ENCODE measurements around the gene NMD3. TPM values are rescaled to one million over a fixed set of nuclear protein-coding genes. Genes with fewer than 3 reads are reported as not detected.

NMD3 gene
- polyA plus RNA-seq, 1 donor from 2014 or later = 25.3 TPM

GRCh38 chr3:161263057-161263456 lies 41.9 kb downstream of the NMD3 start:
- peaks cover 4% of the 10 kb centered on the region for H3K9me3 ChIP-seq (ENCODE audit: low read length)

GRCh38 chr3:161264852-161265251 lies 43.7 kb downstream of the NMD3 start:
- H3K4me2 ChIP-seq (ENCODE audit: low read length) = no peak overlapping the region
- TF ChIP-seq RAD21 (conservative IDR thresholded peaks at IDR 0.05) = no peak
- no peaks in the 10 kb centered on the region for H4K20me1 ChIP-seq (ENCODE audit: insufficient read depth)

More at GRCh38 chr3:161263057-161263456, 41.9 kb downstream of the NMD3 start:
- no peaks in the 10 kb centered on the region for H3K9me2 ChIP-seq (ENCODE audit: insufficient read depth, low read length)
- H4K20me1 ChIP-seq (ENCODE audit: insufficient read depth) = no peaks in the 10 kb centered on the region
- H3K27ac ChIP-seq (ENCODE audit: low read length) = no peak overlapping the region
- H2AFZ ChIP-seq (ENCODE audit: low read depth, low read length) = no peak overlapping the region
- no peaks in the 10 kb centered on the region for H3K36me3 ChIP-seq (ENCODE audit: insufficient read depth, low read length)
- no peak overlapping the region for H3K9ac ChIP-seq (ENCODE audit: low read length)
- TF ChIP-seq REST (IDR thresholded peaks at IDR 0.05; ENCODE audit: borderline replicate concordance) (no peak), POLR2AphosphoS5 (IDR thresholded peaks at IDR 0.05) (no peak), MXI1 (conservative IDR thresholded peaks at IDR 0.05; ENCODE audit: poor library complexity, severe bottlenecking) (no peak), RAD21 (conservative IDR thresholded peaks at IDR 0.05) (no peak), EZH2 (IDR thresholded peaks at IDR 0.05; ENCODE audit: borderline replicate concordance, insufficient read depth, low read length, poor library complexity, severe bottlenecking) (no peak), TAF1 (IDR thresholded peaks at IDR 0.05; ENCODE audit: low read depth) (no peak), EP300 (conservative IDR thresholded peaks at IDR 0.05; ENCODE audit: poor library complexity, severe bottlenecking) (no peak), SMC3 (conservative IDR thresholded peaks at IDR 0.05; ENCODE audit: poor library complexity) (no peak)
- TF ChIP-seq, protein P1, sequence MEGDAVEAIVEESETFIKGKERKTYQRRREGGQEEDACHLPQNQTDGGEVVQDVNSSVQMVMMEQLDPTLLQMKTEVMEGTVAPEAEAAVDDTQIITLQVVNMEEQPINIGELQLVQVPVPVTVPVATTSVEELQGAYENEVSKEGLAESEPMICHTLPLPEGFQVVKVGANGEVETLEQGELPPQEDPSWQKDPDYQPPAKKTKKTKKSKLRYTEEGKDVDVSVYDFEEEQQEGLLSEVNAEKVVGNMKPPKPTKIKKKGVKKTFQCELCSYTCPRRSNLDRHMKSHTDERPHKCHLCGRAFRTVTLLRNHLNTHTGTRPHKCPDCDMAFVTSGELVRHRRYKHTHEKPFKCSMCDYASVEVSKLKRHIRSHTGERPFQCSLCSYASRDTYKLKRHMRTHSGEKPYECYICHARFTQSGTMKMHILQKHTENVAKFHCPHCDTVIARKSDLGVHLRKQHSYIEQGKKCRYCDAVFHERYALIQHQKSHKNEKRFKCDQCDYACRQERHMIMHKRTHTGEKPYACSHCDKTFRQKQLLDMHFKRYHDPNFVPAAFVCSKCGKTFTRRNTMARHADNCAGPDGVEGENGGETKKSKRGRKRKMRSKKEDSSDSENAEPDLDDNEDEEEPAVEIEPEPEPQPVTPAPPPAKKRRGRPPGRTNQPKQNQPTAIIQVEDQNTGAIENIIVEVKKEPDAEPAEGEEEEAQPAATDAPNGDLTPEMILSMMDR (IDR thresholded peaks at IDR 0.05; ENCODE audit: poor library complexity, severe bottlenecking) = no peak
- H3K79me2 ChIP-seq (replicated peaks; ENCODE audit: insufficient read depth, low read length) = no peaks in the 10 kb centered on the region
- H3K4me2 ChIP-seq (ENCODE audit: low read length) = no peak overlapping the region
- no peaks in the 10 kb centered on the region for H3F3A ChIP-seq (ENCODE audit: insufficient read depth, low read length, poor library complexity, severe bottlenecking)
- H3K4me3 ChIP-seq (ENCODE audit: low read length) = no peak overlapping the region
- no peaks in the 10 kb centered on the region for H3K27me3 ChIP-seq (ENCODE audit: insufficient read depth, low read depth, low read length)

More at GRCh38 chr3:161264852-161265251, 43.7 kb downstream of the NMD3 start:
- no peak overlapping the region for H2AFZ ChIP-seq (ENCODE audit: low read depth, low read length)
- no peak overlapping the region for H3K9ac ChIP-seq (ENCODE audit: low read length)
- H3K9me3 ChIP-seq (ENCODE audit: low read length) = peaks cover 4% of the 10 kb centered on the region
- no peaks in the 10 kb centered on the region for H3K27me3 ChIP-seq (ENCODE audit: insufficient read depth, low read depth, low read length)
- no peaks in the 10 kb centered on the region for H3K9me2 ChIP-seq (ENCODE audit: insufficient read depth, low read length)
- H3K4me3 ChIP-seq (ENCODE audit: low read length) = no peak overlapping the region
- no peaks in the 10 kb centered on the region for H3K36me3 ChIP-seq (ENCODE audit: insufficient read depth, low read length)
- H3F3A ChIP-seq (ENCODE audit: insufficient read depth, low read length, poor library complexity, severe bottlenecking) = no peaks in the 10 kb centered on the region
- H3K79me2 ChIP-seq (replicated peaks; ENCODE audit: insufficient read depth, low read length) = no peaks in the 10 kb centered on the region
- H3K27ac ChIP-seq (ENCODE audit: low read length) = no peak overlapping the region

Data from neural cell (in vitro differentiated cells).